ENCODE measurements around the gene MGAT5B.

The MGAT5B gene

GRCh38 chr17:76946772-76947135 is 78.5 kb downstream of the MGAT5B start:
- Mint-ChIP-seq H3K27me3 (ENCODE audit: low read depth) (no peaks in the 10 kb centered on the region), H3K36me3 (ENCODE audit: low read depth) (no peaks in the 10 kb centered on the region), H3K27ac (no peak overlapping the region), H3K4me3 (no peak overlapping the region), H3K4me1 (ENCODE audit: low read depth) (no peaks in the 10 kb centered on the region), H3K9me3 (no peaks in the 10 kb centered on the region)

- no peaks in the 10 kb centered on the region for H3K27me3 Mint-ChIP-seq (ENCODE audit: low read depth)
- no peaks in the 10 kb centered on the region for H3K4me1 Mint-ChIP-seq (ENCODE audit: low read depth)
- no peaks in the 10 kb centered on the region for H3K36me3 Mint-ChIP-seq (ENCODE audit: low read depth)
- H3K27ac Mint-ChIP-seq = no peak overlapping the region
- H3K4me3 Mint-ChIP-seq = no peak overlapping the region
- no peaks in the 10 kb centered on the region for H3K9me3 Mint-ChIP-seq
Measured at GRCh38 chr17:76947309-76947708, 79.1 kb downstream of the MGAT5B start.

- Mint-ChIP-seq H3K4me1 (ENCODE audit: low read depth) (no peaks in the 10 kb centered on the region), H3K4me3 (no peak overlapping the region), H3K36me3 (ENCODE audit: low read depth) (no peaks in the 10 kb centered on the region), H3K27ac (no peak overlapping the region), H3K9me3 (no peaks in the 10 kb centered on the region), H3K27me3 (ENCODE audit: low read depth) (no peaks in the 10 kb centered on the region)
Measured at GRCh38 chr17:76947771-76948170, 79.6 kb downstream of the MGAT5B start.

- H3K27me3 Mint-ChIP-seq (ENCODE audit: low read depth) = no peaks in the 10 kb centered on the region
- no peak overlapping the region for H3K4me3 Mint-ChIP-seq
- no peaks in the 10 kb centered on the region for H3K4me1 Mint-ChIP-seq (ENCODE audit: low read depth)
- no peaks in the 10 kb centered on the region for H3K9me3 Mint-ChIP-seq
- no peaks in the 10 kb centered on the region for H3K36me3 Mint-ChIP-seq (ENCODE audit: low read depth)
- H3K27ac Mint-ChIP-seq = no peak overlapping the region
Measured at GRCh38 chr17:76948301-76948700, 80.1 kb downstream of the MGAT5B start.

GRCh38 chr17:76948726-76949342 is 80.6 kb downstream of the MGAT5B start:
- H3K27ac Mint-ChIP-seq = no peak overlapping the region
- H3K4me3 Mint-ChIP-seq = no peak overlapping the region
- H3K27me3 Mint-ChIP-seq (ENCODE audit: low read depth) = no peaks in the 10 kb centered on the region
- H3K9me3 Mint-ChIP-seq = no peaks in the 10 kb centered on the region
- H3K4me1 Mint-ChIP-seq (ENCODE audit: low read depth) = no peaks in the 10 kb centered on the region
- H3K36me3 Mint-ChIP-seq (ENCODE audit: low read depth) = no peaks in the 10 kb centered on the region

GRCh38 chr17:76949913-76950695 is 81.9 kb downstream of the MGAT5B start:
- Mint-ChIP-seq H3K27me3 (ENCODE audit: low read depth) (peaks cover 3% of the 10 kb centered on the region), H3K36me3 (ENCODE audit: low read depth) (no peaks in the 10 kb centered on the region), H3K9me3 (no peaks in the 10 kb centered on the region), H3K4me1 (ENCODE audit: low read depth) (no peaks in the 10 kb centered on the region), H3K4me3 (no peak overlapping the region), H3K27ac (no peak overlapping the region)

GRCh38 chr17:76951375-76951905 is 83.2 kb downstream of the MGAT5B start:
- no peaks in the 10 kb centered on the region for H3K9me3 Mint-ChIP-seq
- peaks cover 3% of the 10 kb centered on the region for H3K27me3 Mint-ChIP-seq (ENCODE audit: low read depth)
- H3K4me3 Mint-ChIP-seq = no peak overlapping the region
- no peak overlapping the region for H3K27ac Mint-ChIP-seq
- no peaks in the 10 kb centered on the region for H3K36me3 Mint-ChIP-seq (ENCODE audit: low read depth)
- no peaks in the 10 kb centered on the region for H3K4me1 Mint-ChIP-seq (ENCODE audit: low read depth)

GRCh38 chr17:76952402-76952801 is 84.2 kb downstream of the MGAT5B start:
- H3K4me1 Mint-ChIP-seq (ENCODE audit: low read depth) = no peaks in the 10 kb centered on the region
- no peaks in the 10 kb centered on the region for H3K36me3 Mint-ChIP-seq (ENCODE audit: low read depth)
- no peak overlapping the region for H3K27ac Mint-ChIP-seq
- no peaks in the 10 kb centered on the region for H3K9me3 Mint-ChIP-seq
- no peak overlapping the region for H3K4me3 Mint-ChIP-seq
- peaks cover 3% of the 10 kb centered on the region for H3K27me3 Mint-ChIP-seq (ENCODE audit: low read depth)

GRCh38 chr17:76953066-76953465 is 84.9 kb downstream of the MGAT5B start:
- no peaks in the 10 kb centered on the region for H3K4me1 Mint-ChIP-seq (ENCODE audit: low read depth)
- H3K36me3 Mint-ChIP-seq (ENCODE audit: low read depth) = no peaks in the 10 kb centered on the region
- H3K4me3 Mint-ChIP-seq = no peak overlapping the region
- H3K27ac Mint-ChIP-seq = no peak overlapping the region
- no peaks in the 10 kb centered on the region for H3K9me3 Mint-ChIP-seq
- peaks cover 3% of the 10 kb centered on the region for H3K27me3 Mint-ChIP-seq (ENCODE audit: low read depth)

- Mint-ChIP-seq H3K36me3 (ENCODE audit: low read depth) (no peaks in the 10 kb centered on the region), H3K4me3 (no peak overlapping the region), H3K9me3 (no peaks in the 10 kb centered on the region), H3K4me1 (ENCODE audit: low read depth) (no peaks in the 10 kb centered on the region), H3K27me3 (ENCODE audit: low read depth) (peaks cover 3% of the 10 kb centered on the region), H3K27ac (no peak overlapping the region)
Measured at GRCh38 chr17:76953946-76954345, 85.7 kb downstream of the MGAT5B start.

- Mint-ChIP-seq H3K27me3 (ENCODE audit: low read depth) (peaks cover 3% of the 10 kb centered on the region), H3K4me1 (ENCODE audit: low read depth) (no peaks in the 10 kb centered on the region), H3K36me3 (ENCODE audit: low read depth) (no peaks in the 10 kb centered on the region), H3K9me3 (no peaks in the 10 kb centered on the region), H3K27ac (no peak overlapping the region), H3K4me3 (no peak overlapping the region)
Measured at GRCh38 chr17:76955191-76955590, 87.0 kb downstream of the MGAT5B start.

- Mint-ChIP-seq H3K27me3 (ENCODE audit: low read depth) (peaks cover 3% of the 10 kb centered on the region), H3K4me1 (ENCODE audit: low read depth) (no peaks in the 10 kb centered on the region), H3K36me3 (ENCODE audit: low read depth) (no peaks in the 10 kb centered on the region), H3K9me3 (no peaks in the 10 kb centered on the region), H3K27ac (no peak overlapping the region), H3K4me3 (no peak overlapping the region)
Measured at GRCh38 chr17:76956846-76957540, 88.8 kb downstream of the MGAT5B start.

- Mint-ChIP-seq H3K27me3 (ENCODE audit: low read depth) (peaks cover 3% of the 10 kb centered on the region), H3K9me3 (no peaks in the 10 kb centered on the region), H3K4me1 (ENCODE audit: low read depth) (no peaks in the 10 kb centered on the region), H3K4me3 (no peak overlapping the region), H3K27ac (no peak overlapping the region), H3K36me3 (ENCODE audit: low read depth) (no peaks in the 10 kb centered on the region)
Measured at GRCh38 chr17:76957678-76958464, 89.7 kb downstream of the MGAT5B start.

GRCh38 chr17:76958974-76959373 is 90.8 kb downstream of the MGAT5B start:
- no peak overlapping the region for H3K27ac Mint-ChIP-seq
- H3K27me3 Mint-ChIP-seq (ENCODE audit: low read depth) = peaks cover 3% of the 10 kb centered on the region
- no peaks in the 10 kb centered on the region for H3K9me3 Mint-ChIP-seq
- no peaks in the 10 kb centered on the region for H3K4me1 Mint-ChIP-seq (ENCODE audit: low read depth)
- peaks cover 2% of the 10 kb centered on the region for H3K36me3 Mint-ChIP-seq (ENCODE audit: low read depth)
- H3K4me3 Mint-ChIP-seq = no peak overlapping the region

Data from T-helper 1 cell treated with Interleukin-12 subunit alpha and Interleukin-12 subunit beta and Interleukin-4 antibody, amounts not matched to agents 30 μg/mL and 1 μg/mL, for 36 hours (primary cell).